SK-N-SH treated with all-trans-retinoic acid at 6 μM for 48 hours (cell line): Measurements from ENCODE around the gene FHIT.

Experiments used
- ATAC-seq: fragments of 200-7000 bp; cut with Tn5 transposase; 3 replicates; pipeline ENCODE4 v1.9.1; 2020; ENCODE audit warnings: mild to moderate bottlenecking, moderate library complexity
- ARNTL ChIP-seq: fragments of 450-650 bp; formaldehyde crosslinking; IDR thresholded peaks from 2 replicates; pipeline ENCODE4 v1.5.0; 2020; ENCODE audit warnings: low read depth, mild to moderate bottlenecking, moderate library complexity, borderline replicate concordance
- BACH2 ChIP-seq: fragments of 250-450 bp; sonication (Bioruptor Pico); IDR thresholded peaks from 2 replicates; pipeline ENCODE4 v1.9.0; 2021; ENCODE audit warnings: mild to moderate bottlenecking, borderline replicate concordance
- CREB5 ChIP-seq: fragments of 250-450 bp; sonication (Bioruptor Pico); IDR thresholded peaks from 2 replicates; pipeline ENCODE4 v1.5.1; 2020; ENCODE audit warnings: low read depth, mild to moderate bottlenecking, moderate library complexity
- CSDC2 ChIP-seq: fragments of 250-450 bp; sonication (Bioruptor Pico); IDR thresholded peaks from 2 replicates; pipeline ENCODE4 v1.5.0; 2020; ENCODE audit warnings: mild to moderate bottlenecking, moderate library complexity
- CSRNP3 ChIP-seq: fragments of 250-450 bp; sonication (Bioruptor Pico); IDR thresholded peaks from 2 replicates; pipeline ENCODE4 v1.5.1; 2021; ENCODE audit warnings: mild to moderate bottlenecking, moderate library complexity
- ESRRG ChIP-seq: fragments of 250-450 bp; sonication (Bioruptor Pico); IDR thresholded peaks from 2 replicates; pipeline ENCODE4 v1.6.1; 2021; ENCODE audit warnings: mild to moderate bottlenecking
- GLIS3 ChIP-seq: fragments of 250-450 bp; sonication (Bioruptor Pico); IDR thresholded peaks from 2 replicates; pipeline ENCODE4 v1.5.0; 2020; ENCODE audit warnings: mild to moderate bottlenecking, moderate library complexity
- ISL1 ChIP-seq: fragments of 250-450 bp; sonication (Bioruptor Pico); IDR thresholded peaks from 2 replicates; pipeline ENCODE4 v2.1.2; 2022; ENCODE audit warnings: mild to moderate bottlenecking, moderate library complexity
- OSR1 ChIP-seq: fragments of 250-450 bp; sonication (Bioruptor Pico); IDR thresholded peaks from 2 replicates; pipeline ENCODE4 v1.8.0; 2022; ENCODE audit warnings: moderate library complexity, mild to moderate bottlenecking, inconsistent platforms
- PATZ1 ChIP-seq: fragments of 250-450 bp; sonication (Bioruptor Pico); IDR thresholded peaks from 2 replicates; pipeline ENCODE4 v1.8.0; 2020; ENCODE audit warnings: mild to moderate bottlenecking, moderate library complexity, borderline replicate concordance
- POU6F1 ChIP-seq: fragments of 250-450 bp; sonication (Bioruptor Pico); IDR thresholded peaks from 2 replicates; pipeline ENCODE4 v1.8.0; 2021; ENCODE audit warnings: low read depth, mild to moderate bottlenecking, moderate library complexity, borderline replicate concordance
- TCF4 ChIP-seq: fragments of 250-450 bp; sonication (Bioruptor Pico); IDR thresholded peaks from 2 replicates; pipeline ENCODE4 v1.8.0; 2021; ENCODE audit warnings: mild to moderate bottlenecking, moderate library complexity, borderline replicate concordance
- TOX ChIP-seq: fragments of 250-450 bp; sonication (Bioruptor Pico); IDR thresholded peaks from 2 replicates; pipeline ENCODE4 v1.8.0; 2021; ENCODE audit warnings: mild to moderate bottlenecking, moderate library complexity, borderline replicate concordance
- TSHZ2 ChIP-seq: fragments of 250-450 bp; sonication (Bioruptor Pico); IDR thresholded peaks from 2 replicates; pipeline ENCODE4 v1.5.0; 2020; ENCODE audit warnings: mild to moderate bottlenecking, moderate library complexity
- ZC3H10 ChIP-seq: fragments of 250-450 bp; sonication (Bioruptor Pico); IDR thresholded peaks from 2 replicates; pipeline ENCODE4 v1.5.1; 2021; ENCODE audit warnings: mild to moderate bottlenecking, moderate library complexity
- ZFP3 ChIP-seq: fragments of 250-450 bp; sonication (Bioruptor Pico); IDR thresholded peaks from 2 replicates; pipeline ENCODE4 v1.5.0; 2020; ENCODE audit warnings: mild to moderate bottlenecking, moderate library complexity
- ZFP30 ChIP-seq: fragments of 450-650 bp; formaldehyde crosslinking; IDR thresholded peaks from 2 replicates; pipeline ENCODE4 v1.5.0; 2022; ENCODE audit warnings: mild to moderate bottlenecking, moderate library complexity
- ZNF565 ChIP-seq: fragments of 450-650 bp; formaldehyde crosslinking; conservative IDR thresholded peaks from 2 replicates; pipeline ENCODE4 v1.5.0; 2020; ENCODE audit warnings: low read depth, mild to moderate bottlenecking, moderate library complexity
- ZNF70 ChIP-seq: fragments of 450-650 bp; formaldehyde crosslinking; IDR thresholded peaks from 2 replicates; pipeline ENCODE4 v1.5.0; 2020; ENCODE audit warnings: mild to moderate bottlenecking, moderate library complexity
- ZNF8 ChIP-seq: fragments of 450-650 bp; formaldehyde crosslinking; IDR thresholded peaks from 2 replicates; pipeline ENCODE4 v1.5.0; 2020; ENCODE audit warnings: mild to moderate bottlenecking, moderate library complexity

Gene FHIT

GRCh38 chr3:59772416-59773408, 1478.5 kb downstream of the FHIT start:
- no peak for TF ChIP-seq TOX (CRISPR knock-in tag)
- no peak for TF ChIP-seq PATZ1
- no peak for TF ChIP-seq ZFP30 (CRISPR knock-in tag)
- no peak for TF ChIP-seq TSHZ2 (CRISPR knock-in tag)
- no peak for TF ChIP-seq ZC3H10 (CRISPR knock-in tag)
- TF ChIP-seq ISL1, result no peak
- TF ChIP-seq BACH2 (CRISPR knock-in tag), result no peak
- TF ChIP-seq ARNTL (CRISPR knock-in tag), result no peak
- TF ChIP-seq ESRRG, result no peak
- TF ChIP-seq GLIS3 (CRISPR knock-in tag), result no peak
- no peak for TF ChIP-seq ZNF70 (CRISPR knock-in tag)
- no peak for TF ChIP-seq CSDC2 (CRISPR knock-in tag)
- TF ChIP-seq TCF4 (CRISPR knock-in tag), result no peak
- TF ChIP-seq ZNF8 (CRISPR knock-in tag), result no peak
- no peak for TF ChIP-seq POU6F1 (CRISPR knock-in tag)
- TF ChIP-seq OSR1 (CRISPR knock-in tag), result no peak
- TF ChIP-seq CSRNP3, result no peak
- TF ChIP-seq ZFP3 (CRISPR knock-in tag), result no peak
- no peak for TF ChIP-seq ZNF565 (CRISPR knock-in tag)
- TF ChIP-seq CREB5 (CRISPR knock-in tag), result no peak
- no peak for ATAC-seq

GRCh38 chr3:59771768-59772181, 1479.5 kb downstream of the FHIT start:
- TF ChIP-seq CSRNP3 (no peak), ESRRG (no peak), ARNTL (CRISPR knock-in tag) (no peak)
- no peak for ATAC-seq
